GM12874 (cell line): Measurements from ENCODE around the gene ADAMTSL1.

Source experiments
- CTCF ChIP-seq: IDR thresholded peaks from 2 replicates; pipeline ENCODE4 v1.5.1; 2011; ENCODE audit warnings: low read depth, mild to moderate bottlenecking, control low read depth, low read length, moderate library complexity; ENCODE audit not compliant: insufficient read depth

ADAMTSL1 gene

GRCh38 chr9:18683851-18684250 is 209.9 kb downstream of the ADAMTSL1 start:
- TF ChIP-seq CTCF = no peak

DNA sequence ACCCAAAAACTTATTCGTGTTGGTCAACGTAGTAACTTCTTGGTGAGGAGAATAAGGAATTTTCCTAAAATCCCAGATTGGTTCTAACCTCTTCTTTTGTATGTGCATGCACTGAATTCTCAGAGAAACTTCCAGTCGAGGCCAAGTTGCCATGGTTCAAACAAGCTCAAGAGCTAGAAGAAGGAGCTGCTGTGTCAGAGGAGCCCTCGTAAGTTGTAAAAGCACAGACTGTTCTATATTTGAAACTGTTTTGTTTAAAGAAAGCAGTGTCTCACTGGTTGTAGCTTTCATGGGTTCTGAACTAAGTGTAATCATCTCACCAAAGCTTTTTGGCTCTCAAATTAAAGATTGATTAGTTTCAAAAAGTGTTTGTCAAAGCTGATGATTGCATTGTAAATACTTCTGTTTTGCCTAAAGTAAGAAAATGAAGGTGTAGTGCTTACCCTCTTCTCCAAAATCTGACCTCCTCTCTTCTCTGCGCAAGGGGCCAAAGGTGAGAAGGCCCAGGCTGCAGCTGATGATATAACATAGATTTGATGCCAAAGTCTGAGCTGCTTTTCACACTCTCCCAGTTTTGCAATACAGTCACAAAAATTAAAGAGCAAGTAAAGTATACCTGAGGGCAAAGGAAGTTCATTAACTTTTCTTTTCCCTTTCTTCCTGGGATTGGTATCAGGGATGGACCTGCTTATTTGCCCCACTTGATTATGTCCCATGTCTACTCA is 210.8 kb downstream of the ADAMTSL1 start:
- no peak for TF ChIP-seq CTCF

DNA sequence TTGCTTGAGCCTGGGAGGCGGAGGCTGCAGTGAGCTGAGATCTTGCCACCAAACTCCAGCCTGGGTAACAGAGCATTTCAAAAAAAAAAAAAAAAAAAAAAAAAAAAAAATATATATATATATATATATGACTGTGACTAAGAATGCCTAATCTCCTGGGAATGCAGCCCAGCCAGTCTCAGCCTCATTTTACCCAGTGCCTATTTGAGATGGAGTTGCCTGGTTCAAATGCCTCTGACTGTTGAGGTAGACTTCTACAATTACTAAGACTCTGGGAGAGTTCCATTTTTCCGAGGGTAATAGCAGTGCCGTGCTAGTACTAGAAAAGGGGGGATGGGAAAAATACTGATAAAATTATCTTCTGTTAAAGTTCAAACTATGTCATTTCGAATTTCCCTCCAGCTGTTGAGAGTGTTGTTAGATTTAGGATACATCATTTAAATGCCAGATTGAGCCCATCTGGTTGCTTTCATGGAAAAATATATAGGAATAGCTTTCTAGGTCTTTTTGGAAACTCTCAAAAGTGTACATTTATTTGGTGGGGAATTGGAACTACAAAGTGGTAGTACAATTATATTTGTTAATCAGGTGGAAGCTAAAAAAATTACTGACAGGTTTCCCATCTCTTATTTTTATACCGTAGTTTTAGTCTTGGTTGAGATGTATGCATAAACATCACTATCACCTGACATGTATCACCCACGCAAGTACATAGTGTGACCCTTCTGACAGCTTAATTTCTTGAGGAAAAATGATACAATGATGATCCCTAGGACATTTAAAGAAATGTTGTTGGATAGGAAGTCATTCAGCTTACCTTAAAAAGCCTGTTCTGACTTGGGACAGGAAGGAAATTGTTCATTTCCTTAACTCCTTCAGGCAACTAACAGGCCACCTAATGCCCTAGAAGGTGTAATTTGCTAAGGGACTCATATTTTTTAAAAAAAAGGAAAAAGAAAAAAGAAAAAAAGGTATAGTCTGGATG is 214.9 kb downstream of the ADAMTSL1 start:
- TF ChIP-seq CTCF = no peak

DNA sequence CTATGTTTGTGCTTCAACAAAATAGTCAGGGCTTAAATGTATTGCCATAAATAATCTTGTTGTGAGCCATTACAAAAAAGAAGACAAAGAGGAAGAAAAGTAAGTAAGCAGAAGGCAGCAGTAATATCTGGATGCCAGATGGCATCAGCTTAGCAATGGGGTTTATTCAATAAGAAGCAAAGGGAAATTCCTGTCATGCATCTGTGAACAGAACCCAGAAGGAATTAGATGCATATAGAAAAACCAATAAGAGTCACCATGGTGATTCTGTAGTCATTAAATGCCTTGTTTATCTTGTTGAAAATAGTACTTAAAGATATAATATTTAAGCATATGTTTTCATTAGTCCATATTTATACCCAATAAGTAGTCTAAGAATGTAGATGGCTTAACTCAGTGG is 216.0 kb downstream of the ADAMTSL1 start:
- no peak for TF ChIP-seq CTCF

DNA sequence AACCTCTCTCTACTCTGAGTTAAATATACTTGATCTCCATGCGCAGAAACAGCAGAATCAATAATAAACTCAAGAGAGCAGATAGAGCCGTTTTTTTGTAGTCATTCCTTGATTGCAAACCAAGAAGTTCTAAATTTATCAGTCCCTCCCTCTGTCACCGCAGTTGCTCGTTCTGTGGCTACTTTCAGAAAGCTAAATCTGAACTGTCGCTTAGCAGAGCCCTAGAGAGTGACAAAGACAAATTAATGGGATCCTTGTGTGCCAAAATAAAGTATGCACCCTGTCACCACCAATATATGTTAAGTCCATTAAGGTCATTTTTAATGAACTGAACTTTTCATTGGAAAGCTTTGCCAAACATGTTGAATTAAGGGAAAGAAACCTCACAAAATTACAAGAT is 218.3 kb downstream of the ADAMTSL1 start:
- TF ChIP-seq CTCF = no peak

DNA sequence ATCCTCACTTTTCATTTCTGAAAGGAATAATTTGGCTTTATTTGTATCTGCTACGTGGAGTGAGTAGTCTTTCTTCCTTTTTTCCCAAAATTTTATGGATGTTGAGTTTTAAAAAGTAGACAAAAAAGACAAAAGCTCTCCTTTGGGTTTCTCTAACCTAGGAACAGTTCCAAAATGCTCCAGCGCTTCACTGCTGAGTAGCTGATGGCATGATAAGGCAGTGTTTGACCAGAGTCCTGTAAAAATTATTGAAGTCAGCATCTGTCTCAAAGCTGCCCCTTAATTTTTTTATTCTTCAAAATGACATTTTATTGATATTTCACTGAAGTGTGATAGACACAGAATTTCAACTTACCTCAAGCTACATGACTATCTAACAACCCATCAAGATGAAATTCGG is 219.0 kb downstream of the ADAMTSL1 start:
- TF ChIP-seq CTCF = no peak

- no peak for TF ChIP-seq CTCF
These were observed 221.2 kb downstream of the ADAMTSL1 start for GRCh38 chr9:18694959-18695668.
